H1 (cell line): Measurements from ENCODE around the gene RAP1A. TPM values are rescaled to one million over a fixed set of nuclear protein-coding genes. Genes with fewer than 3 reads are reported as not detected.
"Not testable (repeated sequence)": the region's sequence is repeated elsewhere in the genome, so short reads cannot be mapped to it uniquely, and the experiment has no call there.

Experiments
- CTCF ChIA-PET: fragments of 300-600 bp; sonication (Branson Sonifier 250); formaldehyde crosslinking; loops from one replicate; lab custom pipeline; 2021; ENCODE audit not compliant: partially characterized antibody; lab: Charles Lee
- POLR2A ChIA-PET: fragments of 300-600 bp; sonication (Branson Sonifier 250); formaldehyde crosslinking; loops from one replicate; lab custom pipeline; 2021; ENCODE audit warnings: inconsistent platforms; ENCODE audit not compliant: partially characterized antibody; lab: Charles Lee
- DNase-seq, 2 experiments: peaks; one replicate each; pipeline versions ENCODE4 v3.0.0 to v3.0.0-alpha.2; 2010 to 2022; ENCODE audit warnings: low spot score in 2 of 2, low read depth in 1 of 2, mixed read lengths in 1 of 2
- FAIRE-seq: peaks from 2 replicates; lab custom pipeline; 2011; peaks lifted over from hg19 to GRCh38; lab: Jason Lieb, UNC
- H2AFZ ChIP-seq: 2 replicates; pipeline ENCODE4 v1.8.1; 2012; ENCODE audit warnings: low read length, inconsistent platforms
- H2AK5ac ChIP-seq: 2 replicates; pipeline ENCODE4 v1.6.1; 2013; ENCODE audit warnings: low read depth, low read length
- H2BK120ac ChIP-seq: replicated peaks from 2 replicates; pipeline ENCODE3; 2013; ENCODE audit warnings: low read depth, low read length, inconsistent platforms
- H2BK12ac ChIP-seq: 2 replicates; pipeline ENCODE4 v1.6.1; 2013; ENCODE audit warnings: low read depth, low read length
- H2BK15ac ChIP-seq: 2 replicates; pipeline ENCODE4 v1.6.1; 2013; ENCODE audit warnings: low read length
- H2BK20ac ChIP-seq: 2 replicates; pipeline ENCODE4 v1.6.1; 2013; ENCODE audit warnings: low read length
- H2BK5ac ChIP-seq: 2 replicates; pipeline ENCODE4 v1.6.1; 2013; ENCODE audit warnings: low read depth, low read length
- H3K14ac ChIP-seq: 2 replicates; pipeline ENCODE4 v1.6.1; 2013; ENCODE audit warnings: inconsistent platforms; ENCODE audit not compliant: insufficient read length
- H3K18ac ChIP-seq: 2 replicates; pipeline ENCODE4 v1.6.1; 2013; ENCODE audit warnings: low read length; ENCODE audit errors: extremely low read depth
- H3K23ac ChIP-seq: 2 replicates; pipeline ENCODE4 v1.6.1; 2013; ENCODE audit warnings: inconsistent platforms; ENCODE audit not compliant: insufficient read length
- H3K23me2 ChIP-seq: 2 replicates; pipeline ENCODE4 v1.6.1; 2013; ENCODE audit warnings: low read depth, low read length
- H3K27ac ChIP-seq: 2 replicates; pipeline ENCODE4 v1.6.1; 2011; ENCODE audit warnings: low read depth, low read length, inconsistent platforms
- H3K27me3 ChIP-seq, 4 experiments: replicated peaks in 1 of 4; 1 replicate in 1 of 4; 2 replicates in 3 of 4; pipeline versions ENCODE4 v1.6.1 to v1.8.1; 2011 to 2013; ENCODE audit warnings: low read length in 3 of 4, mild to moderate bottlenecking in 3 of 4, inconsistent platforms in 2 of 4, mixed read lengths in 2 of 4, moderate library complexity in 1 of 4; ENCODE audit not compliant: control insufficient read depth in 3 of 4, insufficient read depth in 3 of 4; ENCODE audit errors: extremely low read depth in 1 of 4
- H3K36me3 ChIP-seq, 4 experiments: 2 replicates each; pipeline versions ENCODE4 v1.6.1 to v1.8.1; 2011 to 2013; ENCODE audit warnings: mild to moderate bottlenecking in 4 of 4, low read length in 3 of 4, moderate library complexity in 2 of 4, control low read depth in 1 of 4, inconsistent platforms in 1 of 4; ENCODE audit not compliant: insufficient read depth in 4 of 4, control insufficient read depth in 2 of 4
- H3K4ac ChIP-seq: replicated peaks from 2 replicates; pipeline ENCODE3; 2013; ENCODE audit warnings: low read length, low read depth, mixed read lengths, inconsistent platforms; ENCODE audit not compliant: insufficient read length
- H3K4me1 ChIP-seq, 4 experiments: replicated peaks in 1 of 4; 1 replicate in 1 of 4; 2 replicates in 3 of 4; pipeline versions ENCODE4 v1.6.1 to v1.8.1; 2011 to 2013; ENCODE audit warnings: low read length in 3 of 4, inconsistent platforms in 2 of 4, mixed read lengths in 1 of 4; ENCODE audit not compliant: insufficient read depth in 4 of 4, control insufficient read depth in 3 of 4
- H3K4me2 ChIP-seq, 2 experiments: 2 replicates each; pipeline versions ENCODE4 v1.6.1 to v1.8.1; 2011 to 2013; ENCODE audit warnings: low read depth in 2 of 2, low read length in 2 of 2, control low read depth in 1 of 2, inconsistent platforms in 1 of 2, mild to moderate bottlenecking in 1 of 2; ENCODE audit not compliant: insufficient read depth in 1 of 2
- H3K4me3 ChIP-seq, 4 experiments: fragments of 200-600, 300-600 bp in 1 of 4; sonication (generic), shearing (Covaris generic), sonication (Bioruptor Twin) in 1 of 4; 2 replicates each; pipeline versions ENCODE4 v1.5.1 to v1.8.1; 2011 to 2016; ENCODE audit warnings: low read length in 4 of 4, low read depth in 3 of 4, control low read depth in 2 of 4, inconsistent platforms in 2 of 4, mild to moderate bottlenecking in 2 of 4, mixed read lengths in 1 of 4, moderate library complexity in 1 of 4; ENCODE audit not compliant: insufficient read depth in 2 of 4; ENCODE audit errors: extremely low read depth in 1 of 4
- H3K56ac ChIP-seq: replicated peaks from 2 replicates; pipeline ENCODE3; 2013; ENCODE audit warnings: low read depth, mild to moderate bottlenecking, mixed read lengths, low read length, inconsistent platforms; ENCODE audit not compliant: insufficient read length
- H3K79me1 ChIP-seq: 2 replicates; pipeline ENCODE4 v1.6.1; 2013; ENCODE audit warnings: low read depth, low read length, control low read depth
- H3K79me2 ChIP-seq, 2 experiments: 2 replicates each; pipeline versions ENCODE4 v1.6.1 to v1.8.1; 2012 to 2013; ENCODE audit warnings: low read length in 2 of 2, mild to moderate bottlenecking in 2 of 2, inconsistent platforms in 1 of 2; ENCODE audit not compliant: insufficient read depth in 2 of 2, control insufficient read depth in 1 of 2
- H3K9ac ChIP-seq, 4 experiments: replicated peaks in 1 of 4; 1 replicate in 1 of 4; 2 replicates in 3 of 4; pipeline versions ENCODE4 v1.6.1 to v1.8.1; 2011 to 2013; ENCODE audit warnings: low read depth in 3 of 4, low read length in 3 of 4, control low read depth in 2 of 4, mild to moderate bottlenecking in 2 of 4, moderate library complexity in 2 of 4, inconsistent platforms in 1 of 4; ENCODE audit errors: extremely low read depth in 1 of 4
- H3K9me3 ChIP-seq, 2 experiments: 2 replicates each; pipeline versions ENCODE4 v1.6.1 to v1.8.1; 2012 to 2013; ENCODE audit warnings: mild to moderate bottlenecking in 2 of 2, moderate library complexity in 2 of 2, control low read depth in 1 of 2, inconsistent platforms in 1 of 2, low read depth in 1 of 2, low read length in 1 of 2, mixed read lengths in 1 of 2; ENCODE audit not compliant: insufficient read depth in 2 of 2
- H4K20me1 ChIP-seq, 2 experiments: replicated peaks in 1 of 2; 2 replicates each; pipeline versions ENCODE3 to v1.8.1; 2011 to 2013; ENCODE audit warnings: inconsistent platforms in 2 of 2, low read length in 2 of 2, mild to moderate bottlenecking in 1 of 2; ENCODE audit not compliant: insufficient read depth in 2 of 2, control insufficient read depth in 1 of 2
- H4K5ac ChIP-seq: 2 replicates; pipeline ENCODE4 v1.6.1; 2013; ENCODE audit warnings: low read length, low read depth, mixed read lengths, inconsistent platforms; ENCODE audit not compliant: insufficient read length
- H4K8ac ChIP-seq: 2 replicates; pipeline ENCODE4 v1.8.0; 2013; ENCODE audit warnings: mild to moderate bottlenecking, moderate library complexity, low read length, inconsistent platforms; ENCODE audit not compliant: insufficient read depth; ENCODE audit errors: extremely low read depth
- H4K91ac ChIP-seq: replicated peaks from 2 replicates; pipeline ENCODE3; 2013; ENCODE audit warnings: low read length, mixed read lengths, inconsistent platforms; ENCODE audit not compliant: insufficient read length
- WGBS, 2 experiments: shearing (Covaris generic) in 1 of 2; methylation state at CpG; one replicate each; pipeline versions ENCODE4 v1.1.6 to v1.1.7; 2013 to 2015; ENCODE audit warnings: low lambda C conversion rate in 2 of 2, mixed read lengths in 2 of 2, inconsistent platforms in 1 of 2, low coverage in 1 of 2, missing lambda C conversion rate in 1 of 2; ENCODE audit not compliant: insufficient replicate concordance in 2 of 2, insufficient coverage in 1 of 2, insufficient read length in 1 of 2; ENCODE audit errors: extremely low coverage in 1 of 2, missing lambda C conversion rate in 1 of 2; 5-methylcytosine and 5-hydroxymethylcytosine counted together
- polyA plus RNA-seq, 7 experiments: library from polyadenylated mRNA; depleted of rRNA in 3 of 7; stranded (reverse) in 5 of 7; unstranded in 2 of 7; fragments of >200 nt in 5 of 7; fragments of 200-250 nt in 2 of 7; gene quantifications; 1 replicate in 5 of 7; 2 replicates in 1 of 7; 4 replicates in 1 of 7; pipeline versions ENCODE4 v1.2.1 to v1.2.3, GENCODE V29; 2011 to 2013; ENCODE audit warnings: missing spikeins in 2 of 7, mixed read lengths in 2 of 7
- total RNA-seq: library from RNA; stranded (reverse); fragmentation: NEBNext Ultra II Directional; extraction: Animal tissue kit (Norgen Biotek cat#: 25700); gene quantifications from 2 replicates; pipeline ENCODE4 v1.2.1, GENCODE V29; 2021

The RAP1A gene
- total and polyA plus RNA-seq, 2 of the 8 experiments (the other 6 are each of a cell fraction or from before 2014, with no cell fraction given) = 10.9 to 35.8 TPM

DNA sequence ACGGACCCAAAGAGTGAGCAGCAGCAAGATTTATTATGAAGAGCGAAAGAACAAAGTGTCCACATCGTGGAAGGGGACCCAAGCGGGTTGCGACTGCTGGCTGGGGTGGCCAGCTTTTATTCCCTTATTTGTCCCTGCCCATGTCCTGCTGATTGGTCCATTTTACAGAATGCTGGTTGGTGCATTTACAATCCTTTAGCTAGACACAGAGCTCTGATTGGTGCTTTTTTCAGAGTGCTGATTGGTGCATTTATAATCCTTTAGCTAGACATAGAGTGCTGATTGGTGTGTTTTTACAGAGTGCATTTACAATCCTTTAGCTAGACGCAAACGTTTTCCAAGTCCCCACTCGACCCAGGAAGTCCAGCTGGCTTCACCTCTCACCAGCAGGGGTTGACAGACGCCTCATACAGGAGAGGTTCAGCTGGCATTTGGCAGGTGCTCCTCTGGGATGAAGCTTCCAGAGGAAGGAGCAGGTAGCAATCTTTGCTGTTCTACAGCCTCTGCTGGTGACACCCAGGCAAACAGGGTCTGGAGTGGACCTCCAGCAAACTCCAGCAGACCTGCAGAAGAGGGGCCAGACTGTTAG is 60.7 kb downstream of the RAP1A start:
- H3K4ac ChIP-seq, H3K9me3 ChIP-seq, H3K79me1 ChIP-seq, POLR2A ChIA-PET, H2BK12ac ChIP-seq, H2BK120ac ChIP-seq, H3K36me3 ChIP-seq, H3K27me3 ChIP-seq, H3K9ac ChIP-seq, H3K18ac ChIP-seq, DNase-seq, FAIRE-seq, H3K23ac ChIP-seq, H2AFZ ChIP-seq, H3K4me2 ChIP-seq, H2BK15ac ChIP-seq, H2AK5ac ChIP-seq, H3K4me1 ChIP-seq, H3K4me3 ChIP-seq, H3K27ac ChIP-seq, H3K14ac ChIP-seq, H4K91ac ChIP-seq, H2BK5ac ChIP-seq, H4K8ac ChIP-seq, H2BK20ac ChIP-seq, H3K56ac ChIP-seq, H3K79me2 ChIP-seq, H4K5ac ChIP-seq, H3K23me2 ChIP-seq, H4K20me1 ChIP-seq: not testable (repeated sequence)
- WGBS, 2 experiments = 96% methylated on average over 9 of the region's 9 CpGs; no CpG with 5 or more reads in 1 of the 2 experiments
- CTCF ChIA-PET = interaction anchor here (0.7 to 1.3 kb wide), 5 partner anchors 13 to 172 kb away, joined by 3 to 4 read pairs (median 3); no protein-coding TSS in a partner anchor
